Natural killer cell treated with Interleukin-12 subunit alpha and Interleukin-12 subunit beta and Interleukin-15 and Interleukin-18, amount 100 ng/mL, for 72 hours (primary cell): Measurements from ENCODE around the gene FKBP15. TPM values are rescaled to one million over a fixed set of nuclear protein-coding genes. Genes with fewer than 3 reads are reported as not detected.
A peak's percentile ranks its signal among the peaks of the same experiment; 100 is the strongest.
"Not testable (repeated sequence)": the region's sequence is repeated elsewhere in the genome, so short reads cannot be mapped to it uniquely, and the experiment has no call there.

Experiments used
- ATAC-seq, 2 donors: fragments of 150-1000 bp; cut with Tn5 transposase in 1 of 2; sonication (Bioruptor Pico), chemical (Tn5 transposase) in 1 of 2; 2 replicates each; pipeline ENCODE4 v1.10.0; 2021
- DNase-seq: peaks from one replicate; pipeline ENCODE4 v3.0.0; 2022; ENCODE audit warnings: low spot score
- H3K27ac Mint-ChIP-seq, 2 donors: 1 replicate in 1 of 2; 2 replicates in 1 of 2; pipeline ENCODE4 v1.8.0; 2022; ENCODE audit warnings: mixed read lengths in 2 of 2, mild to moderate bottlenecking in 1 of 2, moderate library complexity in 1 of 2
- H3K27me3 Mint-ChIP-seq, 2 donors: 1 replicate in 1 of 2; 2 replicates in 1 of 2; pipeline ENCODE4 v1.8.0; 2022; ENCODE audit warnings: mixed read lengths in 2 of 2
- H3K36me3 Mint-ChIP-seq: one replicate; pipeline ENCODE4 v1.8.0; 2022; ENCODE audit warnings: mixed read lengths
- H3K4me1 Mint-ChIP-seq, 2 donors: 1 replicate in 1 of 2; 2 replicates in 1 of 2; pipeline ENCODE4 v1.8.0; 2022; ENCODE audit warnings: low read depth in 2 of 2, mixed read lengths in 2 of 2, mild to moderate bottlenecking in 1 of 2
- H3K4me3 Mint-ChIP-seq: one replicate; pipeline ENCODE4 v1.8.0; 2022; ENCODE audit warnings: mixed read lengths
- H3K9me3 Mint-ChIP-seq: 2 replicates; pipeline ENCODE4 v1.8.0; 2022; ENCODE audit warnings: mixed read lengths
- total RNA-seq, 2 donors: library from RNA; stranded (reverse); gene quantifications; one replicate each; pipeline ENCODE4 v1.2.3, GENCODE V29; 2022

Gene FKBP15
- total RNA-seq, 2 donors from 2014 or later, result 47.2 to 60.4 TPM

GRCh38 chr9:113155911-113156588 is 65.0 kb downstream of the FKBP15 start:
- ATAC-seq (peak in 1 of 2 donors; percentile 11), DNase-seq (no peak)
- Mint-ChIP-seq H3K4me1 (peaks cover 26 to 36% of the 10 kb centered on the region in 2 donors), H3K4me3 (peak overlapping the region; percentile 15), H3K27me3 (peaks cover 0 to 6% of the 10 kb centered on the region in 2 donors), H3K9me3 (no peaks in the 10 kb centered on the region), H3K27ac (peak overlapping the region; percentile 32 to 50), H3K36me3 (no peaks in the 10 kb centered on the region)

GRCh38 chr9:113154946-113155345 is 66.1 kb downstream of the FKBP15 start:
- no peak overlapping the region for H3K4me3 Mint-ChIP-seq

GRCh38 chr9:113154471-113154870 is 66.6 kb downstream of the FKBP15 start:
- H3K4me3 Mint-ChIP-seq, result no peak overlapping the region
- H3K4me1 Mint-ChIP-seq, result peaks cover 26 to 36% of the 10 kb centered on the region in 2 donors
- H3K27ac Mint-ChIP-seq, result peak overlapping the region in 1 of 2 donors; percentile 50
- no peaks in the 10 kb centered on the region for H3K9me3 Mint-ChIP-seq
- H3K36me3 Mint-ChIP-seq, result no peaks in the 10 kb centered on the region
- ATAC-seq (no peak), DNase-seq (no peak)
- H3K27me3 Mint-ChIP-seq, result peaks cover 0 to 6% of the 10 kb centered on the region in 2 donors

More at GRCh38 chr9:113154946-113155345, 66.1 kb downstream of the FKBP15 start:
- ATAC-seq, result no peak
- Mint-ChIP-seq H3K4me1 (peaks cover 26 to 36% of the 10 kb centered on the region in 2 donors), H3K27me3 (peaks cover 0 to 6% of the 10 kb centered on the region in 2 donors), H3K36me3 (no peaks in the 10 kb centered on the region), H3K9me3 (no peaks in the 10 kb centered on the region), H3K27ac (peak overlapping the region in 1 of 2 donors; percentile 50)
- no peak for DNase-seq

- DNase-seq, result no peak
- no peak overlapping the region for H3K4me3 Mint-ChIP-seq
- no peak for ATAC-seq
- no peak overlapping the region for H3K27ac Mint-ChIP-seq
- H3K4me1 Mint-ChIP-seq, result peaks cover 26 to 33% of the 10 kb centered on the region in 2 donors
- H3K27me3 Mint-ChIP-seq, result peaks cover 0 to 6% of the 10 kb centered on the region in 2 donors
- H3K9me3 Mint-ChIP-seq, result no peaks in the 10 kb centered on the region
- H3K36me3 Mint-ChIP-seq, result no peaks in the 10 kb centered on the region
Observed at GRCh38 chr9:113153599-113153998, 67.5 kb downstream of the FKBP15 start.

- Mint-ChIP-seq H3K9me3 (no peaks in the 10 kb centered on the region), H3K36me3 (no peaks in the 10 kb centered on the region), H3K27ac (no peak overlapping the region), H3K4me1 (peaks cover 26 to 33% of the 10 kb centered on the region in 2 donors), H3K4me3 (peak overlapping the region; percentile 76), H3K27me3 (peaks cover 0 to 6% of the 10 kb centered on the region in 2 donors)
- DNase-seq (no peak), ATAC-seq (no peak)
Observed at GRCh38 chr9:113152699-113153098, 68.4 kb downstream of the FKBP15 start.

- H3K27ac Mint-ChIP-seq, result peak overlapping the region in 1 of 2 donors; percentile 58
- H3K4me3 Mint-ChIP-seq, result peak overlapping the region; percentile 76
- H3K36me3 Mint-ChIP-seq, result no peaks in the 10 kb centered on the region
- ATAC-seq, result no peak
- H3K27me3 Mint-ChIP-seq, result peaks cover 0 to 6% of the 10 kb centered on the region in 2 donors
- no peaks in the 10 kb centered on the region for H3K9me3 Mint-ChIP-seq
- no peak for DNase-seq
- peaks cover 26 to 31% of the 10 kb centered on the region in 2 donors for H3K4me1 Mint-ChIP-seq
Observed at GRCh38 chr9:113151696-113152630, 69.1 kb downstream of the FKBP15 start.

- Mint-ChIP-seq H3K36me3 (no peaks in the 10 kb centered on the region), H3K27me3 (peaks cover 0 to 9% of the 10 kb centered on the region in 2 donors), H3K27ac (peak within 1 kb of the TSS in 1 of 2 donors; percentile 58), H3K4me3 (peak within 1 kb of the TSS; percentile 76), H3K9me3 (no peaks in the 10 kb centered on the region), H3K4me1 (peaks cover 21 to 24% of the 10 kb centered on the region in 2 donors)
- DNase-seq (peak; percentile 88), ATAC-seq (peak; percentile 97)
Observed at GRCh38 chr9:113150670-113151611, 70.1 kb downstream of the FKBP15 start, which contains the start of gene SLC31A2. Gene SLC31A2, plus strand, starts transcription at chr9:113151007. Its CDS starts 68 bp downstream, at chr9:113151075.

- not testable (repeated sequence) for ATAC-seq, H3K36me3 Mint-ChIP-seq, H3K27ac Mint-ChIP-seq, H3K4me3 Mint-ChIP-seq, DNase-seq, H3K9me3 Mint-ChIP-seq
- peaks cover 13 to 16% of the 10 kb centered on the region in 2 donors for H3K27me3 Mint-ChIP-seq
- H3K4me1 Mint-ChIP-seq, result peaks cover 14 to 16% of the 10 kb centered on the region in 2 donors
Observed at GRCh38 chr9:113149561-113149960, 71.5 kb downstream of the FKBP15 start.

- no peaks in the 10 kb centered on the region for H3K36me3 Mint-ChIP-seq
- peaks cover 16 to 17% of the 10 kb centered on the region in 2 donors for H3K27me3 Mint-ChIP-seq
- no peak overlapping the region for H3K4me3 Mint-ChIP-seq
- H3K4me1 Mint-ChIP-seq, result peaks cover 14 to 15% of the 10 kb centered on the region in 2 donors
- H3K9me3 Mint-ChIP-seq, result no peaks in the 10 kb centered on the region
- ATAC-seq, result no peak
- DNase-seq, result no peak
- peak overlapping the region in 1 of 2 donors; percentile 12 for H3K27ac Mint-ChIP-seq
Observed at GRCh38 chr9:113148781-113149510, 72.1 kb downstream of the FKBP15 start.

- Mint-ChIP-seq H3K27me3 (peaks cover 16 to 17% of the 10 kb centered on the region in 2 donors), H3K36me3 (no peaks in the 10 kb centered on the region), H3K4me3 (no peak overlapping the region)
Observed at GRCh38 chr9:113148372-113148705, 72.7 kb downstream of the FKBP15 start.

GRCh38 chr9:113143432-113144227 is 77.4 kb downstream of the FKBP15 start:
- Mint-ChIP-seq H3K27me3 (peaks cover 22 to 23% of the 10 kb centered on the region in 2 donors), H3K4me1 (no peaks in the 10 kb centered on the region), H3K27ac (no peak overlapping the region), H3K9me3 (no peaks in the 10 kb centered on the region), H3K4me3 (no peak overlapping the region), H3K36me3 (no peaks in the 10 kb centered on the region)
- no peak for ATAC-seq
- DNase-seq, result no peak

More at GRCh38 chr9:113148372-113148705, 72.7 kb downstream of the FKBP15 start:
- ATAC-seq, result no peak
- Mint-ChIP-seq H3K4me1 (peaks cover 14 to 15% of the 10 kb centered on the region in 2 donors), H3K9me3 (no peaks in the 10 kb centered on the region), H3K27ac (peak overlapping the region in 1 of 2 donors; percentile 12)
- no peak for DNase-seq

- H3K27ac Mint-ChIP-seq, H3K4me3 Mint-ChIP-seq, H3K9me3 Mint-ChIP-seq, ATAC-seq, H3K4me1 Mint-ChIP-seq, DNase-seq, H3K36me3 Mint-ChIP-seq: not testable (repeated sequence)
- peaks cover 21 to 32% of the 10 kb centered on the region in 2 donors for H3K27me3 Mint-ChIP-seq
Observed at GRCh38 chr9:113140896-113141295, 80.2 kb downstream of the FKBP15 start.
